HepG2 (cell line): Measurements from ENCODE around the gene CSNK1G1. TPM values are rescaled to one million over a fixed set of nuclear protein-coding genes. Genes with fewer than 3 reads are reported as not detected.

Experiments
- ATAC-seq: fragments of 200-7000 bp; cut with Tn5 transposase; 3 replicates; pipeline ENCODE4 v1.9.1; 2020; ENCODE audit warnings: mild to moderate bottlenecking, moderate library complexity
- BruUV-seq: library from RNA; stranded (reverse); fragments of 400-500 nt; replicated peaks from 2 replicates; lab custom pipeline; 2021; lab: Mats Ljungman, UMichigan
- CTCF ChIA-PET: fragments of 300-600 bp; formaldehyde crosslinking; extraction: SDS; loops from one replicate; lab custom pipeline; 2021; ENCODE audit warnings: low total read pairs, inconsistent platforms, low intra/inter-chr PET ratio; lab: Yijun Ruan, JAX
- POLR2A ChIA-PET: fragments of 350-600 bp; sonication (Branson Sonifier 250); formaldehyde crosslinking; loops from one replicate; lab custom pipeline; 2020; ENCODE audit warnings: antibody characterized with exemption, inconsistent platforms; lab: Yijun Ruan, JAX
- DNase-seq: peaks from one replicate; pipeline ENCODE4 v3.0.0-alpha.2; 2015; ENCODE audit warnings: low spot score
- FAIRE-seq: peaks from 3 replicates; lab custom pipeline; 2011; peaks lifted over from hg19 to GRCh38; lab: Jason Lieb, UNC
- H2AFZ ChIP-seq: one replicate; pipeline ENCODE4 v1.6.1; 2011; ENCODE audit warnings: low read length, inconsistent platforms
- H3K27ac ChIP-seq: fragments of 300-600 bp; 3 replicates; pipeline ENCODE4 v1.8.0; 2011; ENCODE audit warnings: mixed run types, mild to moderate bottlenecking, mixed read lengths, low read length, inconsistent platforms; ENCODE audit not compliant: insufficient read depth; ENCODE audit errors: extremely low read length
- H3K27me3 ChIP-seq, 2 experiments: fragments of 200-600 bp in 1 of 2; 2 replicates in 1 of 2; 3 replicates in 1 of 2; pipeline versions ENCODE4 v1.6.0 to v1.8.0; 2011; ENCODE audit warnings: low read length in 2 of 2, mild to moderate bottlenecking in 2 of 2, moderate library complexity in 2 of 2, inconsistent platforms in 1 of 2; ENCODE audit not compliant: insufficient read depth in 2 of 2, control insufficient read depth in 1 of 2
- H3K36me3 ChIP-seq, 2 experiments: fragments of 200-600 bp in 1 of 2; replicated peaks in 1 of 2; 2 replicates in 1 of 2; 3 replicates in 1 of 2; pipeline versions ENCODE4 v1.5.1 to v1.8.0; 2011; ENCODE audit warnings: low read length in 2 of 2, inconsistent platforms in 1 of 2; ENCODE audit not compliant: insufficient read depth in 2 of 2, control insufficient read depth in 1 of 2
- H3K4me1 ChIP-seq: 2 replicates; pipeline ENCODE4 v1.5.1; 2012; ENCODE audit warnings: low read length, inconsistent platforms; ENCODE audit not compliant: insufficient read depth
- H3K4me2 ChIP-seq: 2 replicates; pipeline ENCODE4 v1.6.0; 2011; ENCODE audit warnings: low read depth, low read length, inconsistent platforms
- H3K4me3 ChIP-seq, 3 experiments: fragments of 200-600 bp in 1 of 3; sonication (generic), shearing (Covaris generic) in 1 of 3; replicated peaks in 1 of 3; 2 replicates each; pipeline ENCODE4 v1.5.1; 2011 to 2016; ENCODE audit warnings: low read length in 3 of 3, inconsistent platforms in 2 of 3, low read depth in 2 of 3, mild to moderate bottlenecking in 2 of 3, control low read depth in 1 of 3, mixed read lengths in 1 of 3; ENCODE audit not compliant: insufficient read depth in 1 of 3
- H3K79me2 ChIP-seq: one replicate; pipeline ENCODE4 v1.6.1; 2011; ENCODE audit warnings: low read length, inconsistent platforms; ENCODE audit not compliant: insufficient read depth
- H3K9ac ChIP-seq: 2 replicates; pipeline ENCODE4 v1.6.0; 2011; ENCODE audit warnings: mild to moderate bottlenecking, low read depth, low read length, inconsistent platforms; ENCODE audit not compliant: insufficient read depth
- H3K9me3 ChIP-seq: 2 replicates; pipeline ENCODE4 v1.5.1; 2012; ENCODE audit warnings: mild to moderate bottlenecking, low read length
- H4K20me1 ChIP-seq: 2 replicates; pipeline ENCODE4 v1.6.0; 2011; ENCODE audit warnings: inconsistent platforms, mild to moderate bottlenecking, low read length, moderate library complexity; ENCODE audit not compliant: insufficient read depth
- ATF1 ChIP-seq: IDR thresholded peaks from 2 replicates; pipeline ENCODE4 v1.6.1; 2016; ENCODE audit warnings: mild to moderate bottlenecking, control low read depth
- CREB3 ChIP-seq: sonication (generic); formaldehyde crosslinking; IDR thresholded peaks from 2 replicates; pipeline ENCODE4 v1.5.0; 2020; ENCODE audit warnings: missing genetic modification reagents
- HDAC1 ChIP-seq: sonication (generic); formaldehyde crosslinking; IDR thresholded peaks from 2 replicates; pipeline ENCODE4 v1.5.1; 2020; ENCODE audit warnings: mild to moderate bottlenecking, missing genetic modification reagents
- HOXA3 ChIP-seq: sonication (generic); formaldehyde crosslinking; IDR thresholded peaks from 2 replicates; pipeline ENCODE4 v1.5.0; 2020; ENCODE audit warnings: missing genetic modification reagents
- IRF2 ChIP-seq: IDR thresholded peaks from 2 replicates; pipeline ENCODE4 v1.6.1; 2018; ENCODE audit warnings: missing genetic modification reagents, missing compliant biosample characterization
- MAFF ChIP-seq: IDR thresholded peaks from 2 replicates; pipeline ENCODE4 v1.6.1; 2011; ENCODE audit warnings: low read depth, low read length, improper control_type of control experiment
- MYPOP ChIP-seq: sonication (generic); formaldehyde crosslinking; IDR thresholded peaks from 2 replicates; pipeline ENCODE4 v1.8.1; 2023; ENCODE audit warnings: mild to moderate bottlenecking, moderate library complexity, missing genetic modification reagents
- NKX3-1 ChIP-seq: sonication (generic); formaldehyde crosslinking; IDR thresholded peaks from 2 replicates; pipeline ENCODE4 v1.5.0; 2020; ENCODE audit warnings: missing genetic modification reagents
- NR0B2 ChIP-seq: sonication (generic); formaldehyde crosslinking; IDR thresholded peaks from 2 replicates; pipeline ENCODE4 v1.4.0; 2020; ENCODE audit warnings: mild to moderate bottlenecking, missing genetic modification reagents
- POLR2A ChIP-seq, 2 experiments: IDR thresholded peaks; 2 replicates each; pipeline ENCODE4 v1.6.1; 2011; ENCODE audit warnings: low read depth in 2 of 2, low read length in 2 of 2, mild to moderate bottlenecking in 1 of 2, moderate library complexity in 1 of 2; ENCODE audit not compliant: insufficient read depth in 1 of 2
- TGIF2 ChIP-seq: IDR thresholded peaks from 2 replicates; pipeline ENCODE4 v1.6.1; 2016; ENCODE audit warnings: control low read depth, missing compliant biosample characterization
- ZFP62 ChIP-seq: sonication (generic); formaldehyde crosslinking; IDR thresholded peaks from 2 replicates; pipeline ENCODE4 v1.4.0; 2020; ENCODE audit warnings: missing genetic modification reagents
- ZFX ChIP-seq: sonication (generic); formaldehyde crosslinking; IDR thresholded peaks from 2 replicates; pipeline ENCODE4 v1.4.0; 2020; ENCODE audit warnings: mild to moderate bottlenecking, low read depth, missing genetic modification reagents, moderate library complexity
- ZNF136 ChIP-seq: sonication (generic); formaldehyde crosslinking; IDR thresholded peaks from 2 replicates; pipeline ENCODE4 v1.8.1; 2022; ENCODE audit warnings: low read depth, mild to moderate bottlenecking, moderate library complexity, missing genetic modification reagents
- ZNF317 ChIP-seq: sonication (generic); formaldehyde crosslinking; IDR thresholded peaks from 2 replicates; pipeline ENCODE4 v1.5.0; 2020; ENCODE audit warnings: mild to moderate bottlenecking, missing genetic modification reagents
- ZNF512 ChIP-seq: sonication (generic); formaldehyde crosslinking; IDR thresholded peaks from 2 replicates; pipeline ENCODE4 v1.4.0; 2020; ENCODE audit warnings: mild to moderate bottlenecking, missing genetic modification reagents
- ZNF552 ChIP-seq: sonication (generic); formaldehyde crosslinking; IDR thresholded peaks from 2 replicates; pipeline ENCODE4 v1.9.0; 2022; ENCODE audit warnings: missing genetic modification reagents, mild to moderate bottlenecking, borderline replicate concordance
- ZNF782 ChIP-seq: sonication (generic); formaldehyde crosslinking; IDR thresholded peaks from 2 replicates; pipeline ENCODE4 v1.4.0; 2020; ENCODE audit warnings: missing genetic modification reagents, mild to moderate bottlenecking, borderline replicate concordance
- WGBS: methylation state at CpG from one replicate; pipeline ENCODE4 v1.1.6; 2017; ENCODE audit warnings: low lambda C conversion rate; 5-methylcytosine and 5-hydroxymethylcytosine counted together
- in situ Hi-C: cut with HindIII; loops from 2 replicates; pipeline ENCODE4 v1.10.0; 2017; ENCODE audit warnings: low pct_unique_long_range_greater_than_20kb; ENCODE audit not compliant: extremely low pct_ligation_motif_present
- intact Hi-C: fragments of 100-400 bp; cut with micrococcal nuclease; formaldehyde crosslinking; loops from one replicate; pipeline ENCODE4 v1.10.0; 2022; ENCODE audit not compliant: unreplicated experiment
- polyA plus RNA-seq, 8 experiments: library from polyadenylated mRNA; depleted of rRNA in 3 of 8; stranded (reverse) in 7 of 8; unstranded in 1 of 8; fragments of >200 nt; fragmentation: Illumina TruSeq in 4 of 8; extraction: Trizol in 4 of 8; gene quantifications; 2 replicates each; pipeline versions ENCODE4 v1.2.1 to v1.2.3, GENCODE V29; 2011 to 2016; ENCODE audit warnings: low read depth in 4 of 8, missing spikeins in 1 of 8, mixed read lengths in 1 of 8; ENCODE audit not compliant: insufficient read depth in 1 of 8
- total RNA-seq, 5 experiments: library from RNA; depleted of rRNA; stranded (reverse); fragments of >200 nt; fragmentation: Illumina TruSeq; extraction: Trizol; gene quantifications; 2 replicates each; pipeline ENCODE4 v1.2.3, GENCODE V29; 2016; ENCODE audit warnings: low read depth in 1 of 5

Gene CSNK1G1
- total and polyA plus RNA-seq, 2 of the 13 experiments (the other 11 are each of a cell fraction or from before 2014, with no cell fraction given) = 8.5 to 12.6 TPM

- TF ChIP-seq ZNF512 = no peak
- peak; percentile 58 for TF ChIP-seq MAFF
- no peak for TF ChIP-seq TGIF2 (CRISPR knock-in tag)
- TF ChIP-seq ZFP62 = no peak
These were observed 27.8 kb upstream of the CSNK1G1 start (continued) for GRCh38 chr15:64383760-64384159.

DNA sequence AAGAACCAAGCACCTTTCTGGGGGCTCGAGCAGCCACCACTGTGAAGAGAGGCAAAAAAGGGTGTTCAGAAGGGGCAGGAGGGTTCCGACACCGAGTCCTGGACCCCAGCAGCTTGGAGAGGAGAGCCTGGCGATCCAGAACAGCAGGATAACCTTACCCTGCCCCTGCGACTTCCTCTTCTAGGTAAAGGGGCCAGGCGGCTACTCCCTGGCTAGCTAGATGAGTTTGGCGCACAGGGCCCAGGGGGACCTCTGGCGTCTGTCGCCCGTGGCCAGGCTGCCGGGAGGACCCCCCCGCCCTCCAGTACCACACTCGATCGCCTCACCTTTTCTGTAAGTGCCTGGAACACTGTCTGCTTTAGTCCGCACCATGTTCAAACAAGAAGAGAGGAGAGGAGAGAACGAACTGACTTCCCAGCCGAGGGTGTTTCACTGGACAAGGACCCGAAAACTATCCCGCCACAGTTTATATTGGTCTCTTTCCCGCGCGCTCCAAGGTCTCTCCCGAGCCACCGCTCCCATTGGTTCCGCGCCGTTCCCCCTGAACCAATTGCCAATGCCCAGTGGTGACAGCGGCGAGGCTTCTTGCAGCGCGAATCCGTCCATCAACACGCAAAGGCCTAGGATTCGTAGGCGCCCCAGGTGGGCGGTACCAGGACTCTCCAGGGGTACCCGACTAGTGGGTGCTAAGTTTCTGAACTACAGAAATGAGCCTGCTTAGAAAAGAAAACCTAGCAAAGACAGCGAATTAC lies 25.2 kb upstream of the CSNK1G1 start, which contains the start of gene PCLAF:
Gene PCLAF, minus strand, starts transcription at position 442 of the 752 bp plus-strand sequence. Its CDS starts 70 bp downstream, at position 372.
- under 1% methylated on average over 31 of the region's 38 CpGs for WGBS
- peak within 1 kb of the TSS; percentile 86 for H3K4me2 ChIP-seq
- intact Hi-C loops (no loop called here), in situ Hi-C loops (no loop called here)
- H3K4me1 ChIP-seq = peaks cover 32% of the 10 kb centered on the region
- peak within 1 kb of the TSS; percentile 77 for H3K9ac ChIP-seq
- H3K4me3 ChIP-seq = peak within 1 kb of the TSS; percentile 63 to 85 (median 76)
- ChIA-PET CTCF (no interaction called here), POLR2A (no interaction called here)
- BruUV-seq = TSS peak; percentile 85
- peak; percentile 85 for FAIRE-seq
- no peaks in the 10 kb centered on the region; a peak in 1 of 5 replicates for H3K27me3 ChIP-seq
- H3K9me3 ChIP-seq = no peaks in the 10 kb centered on the region
- peak within 1 kb of the TSS; percentile 58 for H3K27ac ChIP-seq
- peak; percentile 99 for ATAC-seq
- H2AFZ ChIP-seq = peak within 1 kb of the TSS; percentile 50
- H3K79me2 ChIP-seq = peaks cover 26% of the 10 kb centered on the region
- DNase-seq = peak; percentile 96
- H4K20me1 ChIP-seq = no peaks in the 10 kb centered on the region
- H3K36me3 ChIP-seq = peaks cover 0 to 4% of the 10 kb centered on the region in 2 experiments; a peak in 1 of 5 replicates
- TF ChIP-seq ZNF317 (CRISPR knock-in tag) = peak; percentile 64; the same call in 1 of the 2 replicates
- TF ChIP-seq HDAC1 (CRISPR knock-in tag) = peak; percentile 69
- TF ChIP-seq CREB3 (CRISPR knock-in tag) = no peak
- peak; percentile 53; the same call in 1 of the 2 replicates for TF ChIP-seq ATF1 (CRISPR knock-in tag)
- peak; percentile 19; the same call in 1 of the 2 replicates for TF ChIP-seq HOXA3 (CRISPR knock-in tag)
- TF ChIP-seq ZNF136 = peak; percentile 67; the same call in 1 of the 2 replicates
- peak; percentile 77; the same call in 1 of the 2 replicates for TF ChIP-seq ZNF552 (CRISPR knock-in tag)
- TF ChIP-seq POLR2A (IDR thresholded peaks at IDR 0.05; ENCODE audit: insufficient read depth in 1 of 2, low read depth in 2 of 2, low read length in 2 of 2) = peak; percentile 88 to 95
- TF ChIP-seq NR0B2 (CRISPR knock-in tag) = peak; percentile 81
- 0 out of 2 replicates have a peak, but pooled peaks have one; percentile 30 for TF ChIP-seq ZNF782 (CRISPR knock-in tag)
- peak; percentile 36; the same call in 1 of the 2 replicates for TF ChIP-seq IRF2 (CRISPR knock-in tag)
- 0 out of 2 replicates have a peak, but pooled peaks have one; percentile 27 for TF ChIP-seq NKX3-1 (CRISPR knock-in tag)
- peak; percentile 81 for TF ChIP-seq ZFX (CRISPR knock-in tag)
- peak; percentile 63; the same call in 1 of the 2 replicates for TF ChIP-seq MYPOP (CRISPR knock-in tag)
